DND-41 (cell line): ENCODE data around the gene SELENOT.

ENCODE experiments used
- EZH2 ChIP-seq: IDR thresholded peaks from 3 replicates; pipeline ENCODE4 v1.6.1; 2012; ENCODE audit warnings: borderline replicate concordance, low read depth, mild to moderate bottlenecking, moderate library complexity, low read length, inconsistent platforms; ENCODE audit not compliant: severe bottlenecking
- TF ChIP-seq, protein P1 (sequence below): IDR thresholded peaks from 2 replicates; pipeline ENCODE4 v1.5.1; 2012; ENCODE audit warnings: borderline replicate concordance, low read length, moderate library complexity, mild to moderate bottlenecking; ENCODE audit not compliant: poor library complexity, severe bottlenecking; ENCODE audit errors: extremely low read depth

DNA sequence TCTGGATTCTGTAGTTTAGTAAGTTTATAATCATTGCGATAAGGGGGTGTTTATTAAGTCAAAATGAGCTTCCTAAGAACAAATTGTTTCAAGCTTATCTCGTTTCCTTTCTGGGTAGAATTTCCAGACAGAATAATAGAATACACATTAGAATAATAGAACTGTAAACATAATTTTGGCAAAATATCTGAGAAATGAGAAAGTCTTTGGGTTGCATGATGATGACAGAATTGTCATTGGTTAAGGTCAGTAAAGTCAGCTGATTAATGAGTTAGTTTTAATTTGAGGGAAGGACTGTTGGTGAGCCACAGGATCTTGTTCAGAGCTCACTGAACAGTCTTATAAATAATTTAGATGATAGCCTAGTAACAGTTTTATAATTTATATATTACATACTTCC lies 46.3 kb upstream of the SELENOT start:
- no peak for TF ChIP-seq EZH2
- TF ChIP-seq, protein P1, sequence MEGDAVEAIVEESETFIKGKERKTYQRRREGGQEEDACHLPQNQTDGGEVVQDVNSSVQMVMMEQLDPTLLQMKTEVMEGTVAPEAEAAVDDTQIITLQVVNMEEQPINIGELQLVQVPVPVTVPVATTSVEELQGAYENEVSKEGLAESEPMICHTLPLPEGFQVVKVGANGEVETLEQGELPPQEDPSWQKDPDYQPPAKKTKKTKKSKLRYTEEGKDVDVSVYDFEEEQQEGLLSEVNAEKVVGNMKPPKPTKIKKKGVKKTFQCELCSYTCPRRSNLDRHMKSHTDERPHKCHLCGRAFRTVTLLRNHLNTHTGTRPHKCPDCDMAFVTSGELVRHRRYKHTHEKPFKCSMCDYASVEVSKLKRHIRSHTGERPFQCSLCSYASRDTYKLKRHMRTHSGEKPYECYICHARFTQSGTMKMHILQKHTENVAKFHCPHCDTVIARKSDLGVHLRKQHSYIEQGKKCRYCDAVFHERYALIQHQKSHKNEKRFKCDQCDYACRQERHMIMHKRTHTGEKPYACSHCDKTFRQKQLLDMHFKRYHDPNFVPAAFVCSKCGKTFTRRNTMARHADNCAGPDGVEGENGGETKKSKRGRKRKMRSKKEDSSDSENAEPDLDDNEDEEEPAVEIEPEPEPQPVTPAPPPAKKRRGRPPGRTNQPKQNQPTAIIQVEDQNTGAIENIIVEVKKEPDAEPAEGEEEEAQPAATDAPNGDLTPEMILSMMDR = no peak
